Right forelimb (tissue), 1 donor: ENCODE measurements around the gene NDUFV3.
A peak's percentile ranks its signal among the peaks of the same experiment; 100 is the strongest.
"Not testable (repeated sequence)": the region's sequence is repeated elsewhere in the genome, so short reads cannot be mapped to it uniquely, and the experiment has no call there.

Source experiments
- DNase-seq: peaks from one replicate; pipeline ENCODE4 v3.0.0-alpha.2; 2018

The NDUFV3 gene

DNA sequence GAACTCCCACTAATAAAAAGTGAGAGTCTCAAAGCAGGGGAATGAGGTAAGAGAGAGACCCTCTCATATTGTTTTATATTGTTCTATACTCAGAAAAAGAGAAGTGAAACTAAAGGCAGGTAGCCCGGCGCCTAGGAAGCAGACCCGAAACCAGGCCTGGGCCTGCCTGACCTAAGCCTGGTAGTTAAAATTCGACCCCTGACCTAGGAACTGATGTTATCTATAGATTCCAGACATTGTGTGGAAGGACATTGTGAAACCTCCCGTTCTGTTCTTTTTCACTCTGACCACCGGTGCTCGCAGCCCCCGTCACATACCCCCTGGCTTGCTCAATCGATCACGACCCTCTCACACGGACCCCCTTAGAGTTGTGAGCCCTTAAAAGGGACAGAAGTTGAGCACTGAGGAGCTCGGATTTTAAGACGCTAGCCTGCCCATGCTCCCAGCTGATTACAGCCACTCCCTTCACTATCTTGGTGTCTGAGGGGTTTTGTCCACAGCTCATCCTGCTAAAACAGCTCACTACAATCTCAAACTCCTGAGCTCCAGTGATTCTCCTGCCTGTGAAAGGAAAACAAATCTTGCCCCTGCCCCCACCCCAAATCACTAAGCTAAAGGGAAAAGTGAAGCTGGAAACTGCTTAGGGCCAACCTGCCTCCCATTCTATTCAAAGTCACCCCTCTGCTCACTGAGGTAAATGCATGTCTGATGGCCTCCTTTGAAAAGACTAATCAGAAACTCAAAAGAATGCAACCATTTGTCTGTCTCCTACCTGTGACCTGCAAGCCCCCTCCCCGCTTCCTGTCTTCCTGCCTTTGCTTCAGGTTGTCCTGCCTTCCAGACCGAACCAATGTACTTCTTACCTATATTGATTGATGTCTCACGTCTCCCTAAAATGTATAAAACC is 44.2 kb downstream of the NDUFV3 start:
- not testable (repeated sequence) for DNase-seq

DNA sequence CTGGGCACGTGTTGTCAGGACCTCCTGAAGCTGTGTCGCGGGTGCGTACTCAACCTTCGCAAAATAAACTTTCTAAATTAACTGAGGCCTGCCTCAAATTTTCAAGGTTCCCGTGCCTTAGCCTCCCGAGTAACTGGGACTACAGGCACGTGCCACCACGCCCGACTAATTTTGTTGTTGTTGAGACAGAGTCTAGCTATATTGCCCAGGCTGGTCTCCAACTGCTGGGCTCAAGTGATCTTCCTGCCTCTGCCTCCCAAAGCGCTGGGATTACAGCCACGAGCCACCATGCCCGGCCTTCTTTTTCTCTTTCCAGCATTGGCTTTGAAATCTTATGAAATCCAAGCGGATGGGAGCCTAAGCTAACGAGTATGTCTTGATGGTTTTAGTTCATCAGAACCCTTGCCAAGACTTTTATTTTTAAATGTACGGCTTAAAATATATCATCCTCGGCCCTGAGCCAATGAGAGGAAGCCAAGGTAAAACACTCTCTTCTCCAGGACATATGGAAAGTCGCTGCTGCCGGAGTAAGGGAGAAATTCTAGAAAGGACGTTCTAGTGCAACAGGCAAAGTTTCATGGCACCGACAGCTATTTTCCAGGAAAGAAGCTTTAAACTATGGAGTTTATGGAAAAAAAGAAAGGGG is 45.0 kb downstream of the NDUFV3 start:
- peak; percentile 67 for DNase-seq

- not testable (repeated sequence) for DNase-seq
Observed at GRCh38 chr21:42938606-42938995, 45.5 kb downstream of the NDUFV3 start.

DNA sequence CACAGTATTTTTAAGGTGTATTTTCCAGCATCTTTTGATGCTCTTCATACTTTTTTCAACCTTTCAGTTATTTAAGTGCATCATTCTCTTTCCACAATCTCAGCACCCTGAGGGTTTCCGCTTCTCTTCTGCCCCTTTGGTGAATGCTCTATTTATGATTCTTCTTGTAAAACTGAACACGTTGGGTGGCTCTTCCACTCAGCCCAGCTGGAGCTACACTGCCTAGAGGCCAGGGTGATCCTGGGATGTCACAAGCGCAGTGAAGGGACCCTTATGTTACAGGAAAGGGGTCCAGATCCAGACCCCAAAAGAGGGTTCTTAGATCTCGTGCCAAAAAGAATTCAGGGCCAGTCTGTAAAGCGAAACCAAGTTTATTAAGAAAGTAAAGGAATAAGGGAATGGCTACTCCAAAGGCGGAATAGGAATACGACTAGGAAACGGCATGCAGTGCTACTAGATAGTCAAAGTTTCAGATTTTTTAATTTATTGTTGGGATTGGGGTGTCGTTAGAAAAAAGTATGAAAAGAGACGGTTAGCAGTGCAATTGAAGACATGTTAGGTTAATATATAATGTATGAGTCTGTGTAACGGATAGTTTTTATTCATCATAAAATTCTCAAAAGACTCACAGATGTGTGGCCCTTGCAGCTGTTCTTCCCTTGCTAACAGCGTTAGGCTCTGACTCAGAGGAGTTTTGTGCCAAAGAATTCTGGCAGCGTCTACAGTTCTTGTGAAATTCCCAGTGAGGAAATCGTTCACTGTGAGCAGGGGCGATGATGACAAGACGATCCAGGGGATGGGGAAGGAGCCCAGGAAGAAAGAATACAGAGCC is 46.7 kb downstream of the NDUFV3 start:
- peak; percentile 87 for DNase-seq

DNA sequence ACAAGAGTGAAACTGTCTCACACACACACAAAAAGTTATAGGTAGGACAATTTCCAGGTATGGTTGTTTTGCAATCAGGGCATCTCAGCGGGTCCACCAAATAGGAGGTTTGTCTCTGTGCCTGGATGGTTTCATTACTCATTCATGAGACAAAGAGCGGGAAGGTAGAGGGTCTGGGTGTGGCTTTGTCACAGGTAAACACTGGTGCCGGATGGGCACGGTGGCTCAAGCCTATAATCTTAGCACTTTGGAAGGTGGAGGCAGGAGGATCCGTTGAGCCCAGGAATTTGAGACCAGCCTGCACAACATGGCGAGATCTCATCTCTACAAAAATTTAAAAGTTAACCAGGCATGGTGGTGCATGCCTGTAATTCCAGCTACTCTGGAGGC is 48.6 kb downstream of the NDUFV3 start:
- no peak for DNase-seq

- no peak for DNase-seq
Observed at GRCh38 chr21:42942244-42942643, 49.1 kb downstream of the NDUFV3 start.

- DNase-seq: not testable (repeated sequence)
Observed at GRCh38 chr21:42949094-42949755, 56.1 kb downstream of the NDUFV3 start.

GRCh38 chr21:42951193-42951592 is 58.1 kb downstream of the NDUFV3 start:
- not testable (repeated sequence) for DNase-seq

DNA sequence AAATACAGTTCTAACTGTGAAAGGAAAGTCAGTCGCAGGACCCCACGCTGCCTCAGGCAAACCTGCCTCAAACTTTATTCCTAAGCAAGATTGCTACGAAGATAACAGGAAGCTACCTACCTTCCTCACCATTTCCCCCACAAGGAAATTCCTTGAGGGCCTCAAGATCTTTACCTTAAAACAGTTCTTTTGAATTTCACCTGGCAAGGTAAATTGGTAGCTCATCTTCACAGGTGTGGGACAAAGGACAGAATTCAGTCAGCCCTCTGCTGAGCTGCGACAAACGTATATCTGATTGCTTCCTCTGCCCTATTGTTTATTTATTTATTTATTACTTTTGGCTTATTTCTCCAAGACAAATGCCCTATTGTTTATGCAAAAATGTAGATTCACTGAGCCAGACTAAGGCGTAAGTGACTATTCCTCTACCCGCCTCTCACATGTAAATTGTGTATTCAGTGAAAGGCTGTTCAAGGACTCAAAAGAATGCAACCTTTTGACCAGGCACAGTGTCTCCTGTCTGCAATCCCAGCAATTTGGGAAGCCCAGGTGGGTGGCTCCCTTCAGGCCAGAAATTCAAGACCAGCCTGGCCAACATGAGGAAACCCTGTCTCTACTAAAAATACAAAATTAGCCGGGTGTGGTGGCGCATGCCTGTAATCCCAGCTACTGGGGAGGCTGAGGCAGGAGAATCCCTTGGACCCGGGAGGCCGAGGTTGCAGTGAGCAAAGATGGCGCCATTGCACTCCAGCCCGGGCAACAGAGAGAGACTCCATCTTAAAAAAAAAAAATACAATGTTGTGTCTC is 63.9 kb downstream of the NDUFV3 start:
- DNase-seq: no peak

DNA sequence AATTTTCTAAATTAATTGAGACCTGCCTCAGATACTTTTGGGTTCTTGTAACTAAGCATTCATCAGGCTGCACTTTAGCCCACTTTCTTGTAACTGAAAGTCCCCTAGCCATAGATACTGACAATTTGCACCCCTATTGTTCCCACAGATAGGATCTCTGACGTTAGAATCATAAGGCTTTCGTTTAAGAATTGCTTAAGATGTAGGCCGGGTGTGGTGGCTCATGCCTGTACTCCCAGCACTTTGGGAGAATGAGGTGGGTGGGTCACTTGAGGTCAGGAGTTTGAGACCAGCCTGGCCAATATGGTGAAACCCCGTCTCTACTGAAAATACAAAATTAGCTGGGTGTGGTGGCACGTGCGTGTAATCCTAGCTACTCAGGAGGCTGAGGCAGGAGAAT is 65.0 kb downstream of the NDUFV3 start:
- not testable (repeated sequence) for DNase-seq

GRCh38 chr21:42959728-42960127 is 66.6 kb downstream of the NDUFV3 start:
- DNase-seq: no peak

DNA sequence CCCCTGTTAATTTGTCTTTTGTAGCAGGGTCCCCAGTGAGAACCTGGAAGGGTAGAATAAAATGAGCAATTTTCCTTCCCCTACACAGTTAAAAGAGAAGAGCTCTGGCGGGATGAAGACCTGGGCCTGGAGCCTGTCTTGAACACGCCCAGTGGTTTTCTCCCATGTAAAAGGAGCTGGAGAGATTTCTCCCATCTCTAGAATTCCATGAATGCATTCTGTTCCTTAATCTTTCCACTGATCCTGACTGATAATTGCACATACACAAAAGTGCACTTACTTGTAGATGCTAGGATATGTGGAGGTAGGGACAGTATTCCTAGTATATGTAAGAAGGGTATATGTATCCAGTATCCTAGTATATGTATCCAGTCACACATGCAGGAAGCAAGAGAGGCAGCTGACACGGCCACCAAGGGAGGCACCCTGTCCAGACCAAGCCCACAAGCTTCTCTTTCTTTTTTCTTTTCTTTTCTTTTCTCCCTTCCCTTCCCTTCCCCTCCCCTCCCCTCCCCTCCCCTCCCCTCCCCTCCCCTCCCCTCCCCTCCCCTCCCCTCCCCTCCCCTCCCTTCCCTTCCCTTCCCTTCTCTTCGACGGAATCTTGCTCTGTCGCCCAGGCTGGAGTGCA is 69.4 kb downstream of the NDUFV3 start:
- no peak for DNase-seq
